ENCODE results near the gene UCK1. TPM values are rescaled to one million over a fixed set of nuclear protein-coding genes. Genes with fewer than 3 reads are reported as not detected.

The UCK1 gene
- 25.0 and 25.4 TPM in 2 replicates for total RNA-seq

DNA sequence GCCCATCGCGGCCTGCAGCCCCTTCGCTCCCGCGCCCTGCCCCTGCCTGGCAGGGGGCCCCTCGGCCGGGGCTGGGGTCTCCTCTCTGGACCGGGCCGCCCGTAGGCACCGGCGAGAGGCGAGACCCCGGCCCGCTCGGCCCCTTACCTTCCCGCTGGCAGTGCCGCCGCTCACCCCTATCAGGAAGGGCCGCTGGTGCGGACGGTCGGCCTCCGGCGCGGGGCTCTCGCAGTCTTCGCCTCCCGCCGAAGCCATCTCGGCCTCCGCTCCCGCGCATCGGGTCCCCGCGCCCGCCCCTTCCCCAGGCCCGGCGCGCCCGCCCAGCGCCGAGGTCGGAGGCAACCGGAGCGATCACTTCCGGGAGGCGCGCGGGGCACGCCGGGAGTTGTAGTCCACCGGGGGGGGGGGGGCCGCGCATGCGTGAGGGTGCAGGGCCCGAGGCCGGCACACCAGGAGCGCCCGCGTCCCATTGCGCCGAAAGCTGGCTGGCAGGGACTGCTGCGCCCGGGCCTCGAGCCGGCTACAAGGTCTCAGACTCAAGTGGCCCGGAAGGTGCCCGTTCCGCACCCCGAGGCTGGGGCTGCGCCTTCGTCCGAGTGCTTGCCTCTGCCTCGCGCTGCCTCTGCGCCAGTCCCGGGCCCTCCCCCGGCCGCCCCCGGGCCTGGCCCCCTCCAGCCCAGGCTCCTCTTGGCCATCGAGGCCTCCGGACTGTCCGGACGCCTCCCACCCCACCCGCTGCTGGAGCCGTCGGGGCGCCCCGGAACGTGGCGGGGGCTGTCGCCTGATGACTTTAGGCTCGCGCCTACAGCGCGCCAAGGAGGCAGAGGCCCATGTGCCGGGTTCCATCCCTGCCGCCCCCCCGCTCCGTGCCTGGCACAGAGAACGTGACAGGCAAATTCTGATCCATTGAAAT lies at the start of gene UCK1:
UCK1 (minus strand) TSS at position 344 of the 913 bp plus-strand sequence; CDS start at position 255, 89 bp downstream.

DNA sequence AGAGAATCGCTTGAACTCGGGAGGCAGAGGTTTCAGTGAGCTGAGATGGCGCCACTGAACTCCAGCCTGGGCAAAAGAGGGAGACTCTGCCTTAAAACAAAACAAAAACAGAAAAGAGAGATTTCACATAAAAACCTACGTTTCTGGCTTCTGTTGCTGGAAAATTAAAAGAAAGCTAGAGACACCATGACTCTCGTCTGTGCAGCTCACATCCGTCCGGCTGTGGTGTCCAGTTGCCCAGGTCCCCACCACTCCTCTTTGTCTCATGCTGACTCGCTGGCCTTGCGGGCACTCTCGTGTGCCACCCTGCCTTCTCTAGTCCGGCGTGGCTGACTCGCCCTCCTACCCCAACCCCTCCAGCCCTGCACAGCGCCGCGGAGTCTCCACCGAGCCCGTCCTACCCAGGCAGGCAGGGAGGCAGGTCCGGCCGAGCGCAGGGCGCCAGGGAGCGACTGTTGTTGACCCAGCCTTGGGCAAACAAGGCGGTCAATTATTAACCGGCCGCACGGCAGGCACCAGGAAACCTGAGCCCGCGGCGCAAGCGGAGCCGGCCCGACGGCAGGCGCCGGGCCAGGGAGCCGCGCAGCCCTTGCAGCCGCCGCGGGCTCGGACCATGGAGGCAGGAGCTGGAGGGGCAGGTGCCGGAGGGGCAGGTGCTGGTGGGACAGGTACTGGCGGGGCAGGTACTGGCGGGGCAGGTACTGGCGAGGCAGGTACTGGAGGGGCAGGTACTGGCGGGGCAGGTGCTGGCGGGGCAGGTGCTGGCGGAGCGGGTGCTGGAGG lies 14.1 kb upstream of the UCK1 start, which contains the start of gene PRRT1B:
PRRT1B (plus strand) TSS at position 521 of the 783 bp plus-strand sequence; CDS start at position 614, 93 bp downstream.

DNA sequence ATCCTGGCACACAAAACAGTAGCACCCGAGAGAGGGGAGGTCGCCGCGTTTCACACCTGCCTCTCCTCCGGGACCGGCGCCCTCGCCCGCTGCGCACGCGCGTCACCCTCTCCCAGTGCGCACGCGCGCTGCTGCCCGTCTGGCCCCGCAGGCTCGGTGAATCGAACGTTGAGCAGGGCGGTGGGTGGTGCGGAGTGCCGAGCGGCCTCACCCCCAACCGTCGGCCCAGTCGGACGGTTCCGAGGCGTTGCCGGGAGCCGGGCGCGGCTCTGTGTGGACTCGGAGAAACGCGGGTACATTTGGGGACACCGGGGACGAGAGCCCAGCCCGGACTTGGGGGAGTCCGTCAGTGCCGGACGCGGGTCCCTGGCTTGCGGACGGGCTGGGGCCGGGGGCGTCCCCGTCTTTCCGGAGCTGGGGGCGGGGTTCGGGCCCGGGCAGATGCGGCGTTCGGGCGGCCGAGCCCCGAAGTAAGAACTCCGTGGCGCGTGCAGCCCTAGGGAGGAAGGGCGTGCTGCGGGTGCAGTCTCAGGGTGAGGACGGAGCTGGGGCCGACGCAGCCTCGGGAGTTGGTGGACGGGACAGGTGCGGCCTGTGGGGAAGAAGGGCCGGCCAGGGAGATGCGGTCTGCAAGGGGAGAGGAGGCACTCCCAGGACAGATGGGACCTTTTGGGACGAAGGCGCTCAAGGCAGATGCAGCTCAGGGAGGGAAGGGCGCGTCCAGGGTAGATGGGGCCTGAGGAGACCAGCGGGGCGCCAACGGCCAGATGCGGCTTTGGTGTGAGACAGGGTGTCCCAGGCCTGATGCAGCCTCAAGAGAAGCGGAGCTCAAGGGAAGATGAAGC lies 28.1 kb downstream of the UCK1 start, which contains the start of gene POMT1:
POMT1 (plus strand) TSS at position 138 of the 845 bp plus-strand sequence. CDS start 1,301 bp downstream, outside the sequence.

Other genes starting within 250 kb of the UCK1 start
- 3.7 TPM in 2 replicates for gene PLPP7, start 241.5 kb downstream of the UCK1 start, total RNA-seq
- gene PRRC2B, start 137.2 kb downstream of the UCK1 start, total RNA-seq = 57.8 and 66.2 TPM in 2 replicates
- 16.1 and 23.2 TPM in 2 replicates for gene POMT1, start 28.3 kb downstream of the UCK1 start, total RNA-seq
- not detected in 2 replicates for gene PRRT1B, start 14.3 kb upstream of the UCK1 start, total RNA-seq
- 14.5 and 18.0 TPM in 2 replicates for gene RAPGEF1, start 208.8 kb upstream of the UCK1 start, total RNA-seq

Measured in bronchus fibroblast of lung (primary cell).